Fibroblast of skin of abdomen (primary cell): ENCODE measurements around the gene UBE3D.
A peak's percentile ranks its signal among the peaks of the same experiment; 100 is the strongest.
"Not testable (repeated sequence)": the region's sequence is repeated elsewhere in the genome, so short reads cannot be mapped to it uniquely, and the experiment has no call there.

Source experiments
- DNase-seq: peaks from one replicate; pipeline ENCODE4 v3.0.0-alpha.2; 2013

Gene UBE3D

DNA sequence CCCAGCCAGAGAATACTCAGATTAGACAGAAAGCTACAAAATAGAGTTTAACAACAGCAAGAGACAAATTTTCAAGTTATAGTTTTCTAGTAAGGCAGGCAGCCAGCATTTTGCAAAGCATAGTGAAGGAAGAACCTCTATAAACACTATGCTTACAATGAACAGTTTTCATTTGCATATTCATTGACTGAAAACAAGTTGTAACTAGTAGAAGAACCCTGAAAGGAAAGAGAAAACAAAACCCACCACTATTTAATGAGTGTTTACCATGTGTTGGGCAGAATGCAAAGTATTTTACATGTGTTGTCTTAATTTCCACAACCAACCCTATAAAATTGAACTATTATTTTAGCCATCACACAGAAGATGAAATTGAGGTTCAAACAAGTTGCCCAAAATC is 196.1 kb downstream of the UBE3D start:
- DNase-seq, result no peak

GRCh38 chr6:82867946-82868345 is 197.7 kb downstream of the UBE3D start:
- no peak for DNase-seq

DNA sequence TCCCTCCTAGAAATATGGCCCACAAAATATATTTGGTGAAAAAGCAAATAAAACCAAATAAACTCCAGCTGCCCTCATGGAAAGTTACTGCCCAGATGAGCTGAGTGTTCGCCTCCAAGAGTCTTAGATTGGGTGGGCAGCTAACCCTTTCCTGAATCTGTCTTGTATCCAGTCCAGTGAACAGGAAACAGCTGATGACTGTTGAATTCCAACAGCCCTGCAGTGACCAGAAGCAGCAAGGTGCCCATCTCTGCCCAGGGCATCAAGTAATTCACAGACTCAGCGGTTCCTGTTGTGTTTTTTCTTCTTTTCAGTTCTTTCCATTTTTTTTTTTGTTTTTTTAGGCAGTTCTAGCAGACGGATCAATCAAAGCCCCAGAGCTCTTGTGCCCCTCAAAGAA is 199.2 kb downstream of the UBE3D start:
- DNase-seq, result no peak

DNA sequence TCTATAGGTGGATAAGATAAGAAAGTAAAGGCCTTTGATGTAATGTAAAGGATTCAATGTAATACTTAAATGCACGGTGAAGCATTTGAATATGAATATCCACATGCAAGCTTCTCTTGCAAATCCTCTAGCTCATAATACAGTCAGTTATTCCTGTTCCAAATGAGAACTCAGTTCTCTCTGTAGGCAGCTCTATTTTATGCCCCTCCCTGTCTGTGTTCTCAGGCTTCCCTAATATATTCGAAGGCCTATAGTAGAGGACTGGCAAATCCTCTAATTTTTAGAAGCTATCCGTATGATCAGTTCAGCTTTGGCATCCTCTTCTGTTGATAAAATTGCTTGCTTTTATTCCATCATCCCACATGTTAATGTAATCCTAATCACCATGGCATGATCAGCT is 200.2 kb downstream of the UBE3D start:
- no peak for DNase-seq

- DNase-seq, result no peak
Measured at GRCh38 chr6:82863781-82864180, 201.9 kb downstream of the UBE3D start.

GRCh38 chr6:82862543-82862942 is 203.1 kb downstream of the UBE3D start:
- peak; percentile 88 for DNase-seq

- DNase-seq, result peak; percentile 56
Measured at GRCh38 chr6:82861121-82861520, 204.5 kb downstream of the UBE3D start.

DNA sequence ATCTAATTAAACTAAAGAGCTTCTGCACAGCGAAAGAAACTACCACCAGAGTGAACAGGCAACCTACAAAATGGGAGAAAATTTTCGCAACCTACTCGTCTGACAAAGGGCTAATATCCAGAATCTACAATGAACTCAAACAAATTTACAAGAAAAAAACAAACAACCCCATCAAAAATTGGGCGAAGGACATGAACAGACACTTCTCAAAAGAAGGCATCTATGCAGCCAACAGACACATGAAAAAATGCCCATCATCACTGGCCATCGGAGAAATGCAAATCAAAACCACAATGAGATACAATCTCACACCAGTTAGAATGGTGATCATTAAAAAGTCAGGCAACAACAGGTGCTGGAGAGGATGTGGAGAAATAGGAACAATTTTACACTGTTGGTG is 209.6 kb downstream of the UBE3D start:
- DNase-seq, result not testable (repeated sequence)

- DNase-seq, result not testable (repeated sequence)
Measured at GRCh38 chr6:82852904-82853303, 212.7 kb downstream of the UBE3D start.

GRCh38 chr6:82843291-82843885 is 222.3 kb downstream of the UBE3D start:
- no peak for DNase-seq

DNA sequence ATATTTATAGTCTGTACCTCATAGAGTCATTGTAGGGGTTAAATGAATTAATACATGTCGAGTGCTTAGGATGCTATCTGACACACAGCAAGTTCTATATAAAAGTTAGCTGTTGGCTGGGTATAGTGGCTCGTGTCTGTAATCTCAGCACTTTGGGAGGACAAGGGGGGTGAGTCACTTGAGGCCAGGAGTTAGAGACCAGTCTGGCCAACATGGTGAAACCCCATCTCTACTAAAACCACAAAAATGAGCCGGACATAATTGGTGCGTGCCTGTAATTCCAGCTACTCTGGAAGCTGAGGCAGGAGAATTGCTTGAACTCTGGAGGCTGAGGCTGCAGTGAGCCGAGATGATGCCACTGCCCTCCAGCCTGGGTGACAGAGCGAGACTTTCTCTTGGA is 222.9 kb downstream of the UBE3D start:
- DNase-seq, result peak; percentile 71
